HG03064 (cell line): Measurements from ENCODE around the gene NAA15.
"Not testable (repeated sequence)": the region's sequence is repeated elsewhere in the genome, so short reads cannot be mapped to it uniquely, and the experiment has no call there.

Experiments
- ATAC-seq: cut with Tn5 transposase; IDR thresholded peaks from one replicate; pipeline ENCODE4 v1.9.1; 2021; ENCODE audit warnings: low read depth; ENCODE audit not compliant: unreplicated experiment

Gene NAA15

DNA sequence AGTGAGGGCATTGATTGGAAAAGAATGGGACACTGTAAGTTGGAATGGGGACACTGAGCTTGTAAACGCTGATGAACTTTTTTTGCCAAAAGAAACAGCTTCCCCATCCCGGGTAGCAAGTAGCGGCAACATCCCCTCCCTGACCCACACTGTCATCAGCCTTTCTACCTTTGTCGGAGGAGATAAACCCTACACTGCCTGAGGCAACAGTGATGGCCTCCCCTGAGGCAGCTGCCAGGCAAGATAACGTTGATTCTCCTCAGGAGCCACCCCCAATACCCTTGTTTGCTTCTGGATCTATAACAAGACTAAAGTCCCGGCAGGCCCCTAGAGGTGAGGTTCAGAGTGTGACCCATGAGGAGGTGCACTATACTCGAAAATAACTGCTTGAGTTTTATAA is 142.4 kb downstream of the NAA15 start:
- ATAC-seq = no peak

GRCh38 chr4:139444881-139445280 is 143.6 kb downstream of the NAA15 start:
- not testable (repeated sequence) for ATAC-seq

DNA sequence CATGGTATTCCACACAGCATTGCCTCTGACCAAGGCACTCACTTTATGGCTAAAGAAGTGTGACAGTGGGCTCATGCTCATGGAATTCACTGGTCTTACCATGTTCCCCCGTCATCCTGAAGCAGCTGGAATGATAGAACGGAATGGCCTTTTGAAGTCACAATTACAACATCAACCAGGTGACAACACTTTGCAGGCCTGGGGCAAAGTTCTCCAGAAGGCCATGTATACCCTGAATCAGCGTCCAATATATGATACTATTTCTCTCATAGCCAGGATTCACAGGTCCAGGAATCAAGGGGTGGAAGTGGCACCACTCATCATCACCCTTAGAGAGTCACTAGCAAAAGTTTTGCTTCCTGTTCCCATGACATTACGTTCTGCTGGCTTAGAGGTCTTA is 145.8 kb downstream of the NAA15 start:
- ATAC-seq = not testable (repeated sequence)

GRCh38 chr4:139450586-139450985 is 149.3 kb downstream of the NAA15 start:
- ATAC-seq = no peak

- no peak for ATAC-seq
These were observed 150.7 kb downstream of the NAA15 start for GRCh38 chr4:139451997-139452396.

GRCh38 chr4:139453041-139453370 is 151.7 kb downstream of the NAA15 start:
- ATAC-seq = peak; percentile 38

DNA sequence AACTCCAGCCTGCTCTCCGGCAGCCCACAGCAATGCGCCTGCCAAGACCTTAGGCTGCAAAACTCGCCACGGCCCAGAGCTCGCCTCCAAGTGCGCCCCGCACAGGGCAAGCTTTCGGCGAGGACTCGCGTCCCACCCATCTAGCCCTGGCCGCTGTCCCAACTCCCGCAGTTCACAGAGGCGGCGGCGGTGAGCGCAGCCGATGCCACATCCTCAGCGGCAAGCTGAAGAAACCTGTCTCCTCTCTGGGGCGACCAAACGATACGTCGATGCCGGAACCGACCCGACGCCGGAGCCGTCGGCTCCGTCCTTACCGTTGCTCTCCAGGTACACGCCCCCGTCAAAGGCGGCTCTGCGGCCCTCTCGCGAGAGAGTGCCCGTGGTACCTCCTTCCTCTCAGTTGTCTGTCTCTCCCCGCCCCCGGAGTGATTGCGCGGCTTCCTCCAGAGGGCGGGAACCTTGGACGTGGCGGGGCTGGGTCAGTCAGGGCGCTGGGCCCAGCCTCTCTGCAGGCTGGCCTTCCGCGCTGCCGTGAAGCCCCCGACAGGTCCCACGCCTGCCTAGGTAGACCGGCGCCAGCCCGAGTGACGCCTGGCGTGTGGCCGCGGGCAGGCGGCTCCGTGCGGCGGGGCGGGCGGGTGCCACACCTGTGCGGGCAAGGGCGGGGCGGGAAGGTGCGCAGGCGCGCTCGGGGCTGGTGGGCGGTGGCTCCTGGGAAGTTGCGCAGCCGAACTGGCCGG is 152.2 kb downstream of the NAA15 start:
- ATAC-seq = peak; percentile 91

GRCh38 chr4:139454111-139455045 is 153.1 kb downstream of the NAA15 start, which contains the start of gene RAB33B:
Gene RAB33B, plus strand, starts transcription at chr4:139454121. Its CDS starts 75 bp downstream, at chr4:139454196.
- ATAC-seq = peak; percentile 3

GRCh38 chr4:139455126-139455538 is 153.8 kb downstream of the NAA15 start:
- no peak for ATAC-seq

- ATAC-seq = no peak
These were observed 156.0 kb downstream of the NAA15 start for GRCh38 chr4:139457318-139457717.

- ATAC-seq = no peak
These were observed 157.2 kb downstream of the NAA15 start for GRCh38 chr4:139458543-139458942.

- ATAC-seq = no peak
These were observed 157.7 kb downstream of the NAA15 start for GRCh38 chr4:139458999-139459398.

DNA sequence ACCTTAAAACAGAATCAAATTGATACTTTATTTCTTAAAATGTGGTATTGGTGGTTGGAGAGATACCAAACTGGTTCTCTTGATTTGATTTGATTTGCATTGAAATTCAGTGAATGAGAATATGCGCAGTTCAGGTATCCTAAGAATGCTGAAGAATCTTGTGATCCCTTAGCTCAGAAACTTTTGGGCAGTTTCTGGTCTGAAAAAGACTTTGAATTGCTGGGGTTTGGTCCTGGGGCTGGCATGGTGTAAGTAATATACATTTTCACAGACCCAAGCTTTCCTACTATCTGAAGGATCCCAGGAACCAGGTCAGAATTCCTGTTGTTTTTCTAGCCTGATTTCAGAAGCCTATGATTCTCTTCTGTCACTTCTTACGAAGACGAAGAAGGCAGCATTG is 159.3 kb downstream of the NAA15 start:
- ATAC-seq = no peak

- ATAC-seq = no peak
These were observed 159.8 kb downstream of the NAA15 start for GRCh38 chr4:139461022-139461628.

DNA sequence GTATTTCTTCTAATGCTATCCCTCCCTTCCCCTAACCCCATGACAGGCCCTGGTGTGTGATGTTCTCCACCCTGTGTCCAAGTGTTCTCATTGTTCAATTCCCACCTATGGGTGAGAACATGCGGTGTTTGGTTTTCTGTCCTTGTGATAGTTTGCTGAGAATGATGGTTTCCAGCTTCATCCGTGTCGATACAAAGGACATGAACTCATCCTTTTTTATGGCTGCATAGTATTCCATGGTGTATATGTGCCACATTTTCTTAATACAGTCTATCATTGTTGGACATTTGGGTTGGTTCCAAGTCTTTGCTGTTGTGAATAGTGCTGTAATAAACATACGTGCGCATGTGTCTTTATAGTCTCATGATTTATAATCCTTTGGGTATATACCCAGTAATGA is 163.2 kb downstream of the NAA15 start:
- not testable (repeated sequence) for ATAC-seq

- ATAC-seq = no peak
These were observed 164.6 kb downstream of the NAA15 start for GRCh38 chr4:139465922-139466321.

- ATAC-seq = not testable (repeated sequence)
These were observed 167.5 kb downstream of the NAA15 start for GRCh38 chr4:139468756-139469155.

DNA sequence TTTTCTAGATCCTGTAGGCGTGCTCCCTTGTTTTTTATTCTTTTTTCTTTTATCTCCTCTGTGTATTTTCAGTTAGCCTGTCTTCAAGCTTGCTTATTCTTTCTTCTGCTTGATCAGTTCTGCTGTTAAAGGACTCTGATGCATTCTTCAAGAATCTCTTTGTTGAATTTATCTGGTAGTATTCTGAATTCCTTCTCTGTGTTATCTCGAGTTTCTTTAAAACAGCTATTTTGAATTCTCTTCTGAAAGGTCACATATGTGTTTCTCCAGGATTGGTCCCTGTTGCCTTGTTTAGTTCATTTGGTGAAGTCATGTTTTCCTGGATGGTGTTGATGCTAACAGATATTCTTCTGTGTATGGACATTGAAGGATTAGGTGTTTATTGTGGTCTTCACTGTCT is 167.9 kb downstream of the NAA15 start:
- ATAC-seq = no peak
